ENCODE results near the gene GMDS.

GMDS gene

DNA sequence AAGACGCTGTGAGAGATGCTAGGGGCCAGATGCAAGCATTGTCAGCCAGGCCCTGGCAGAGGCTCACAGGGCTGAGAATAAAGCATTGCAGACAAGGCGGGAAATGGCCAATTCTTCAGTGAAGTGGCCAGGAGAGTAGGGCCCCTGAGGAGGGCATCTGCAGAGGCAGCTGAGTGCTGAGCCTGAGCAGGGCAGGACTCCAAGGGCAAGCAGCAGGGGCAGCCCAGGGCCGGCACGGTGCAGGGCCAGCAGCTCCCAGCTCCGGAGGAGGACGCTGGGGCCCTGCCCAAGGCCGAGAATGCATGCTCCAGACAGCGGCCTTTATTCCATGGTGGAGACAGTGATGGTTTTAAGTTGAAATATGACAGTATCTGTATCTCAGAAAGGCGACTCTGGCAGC is 330.2 kb downstream of the GMDS start:
- no peak overlapping the region for H3K4me3 ChIP-seq (ENCODE audit: low read length)
- DNase-seq (ENCODE audit: low read depth) = no peak
- no peak for TF ChIP-seq CTCF (IDR thresholded peaks at IDR 0.05; ENCODE audit: insufficient read depth, low read depth, low read length, missing control alignments)

DNA sequence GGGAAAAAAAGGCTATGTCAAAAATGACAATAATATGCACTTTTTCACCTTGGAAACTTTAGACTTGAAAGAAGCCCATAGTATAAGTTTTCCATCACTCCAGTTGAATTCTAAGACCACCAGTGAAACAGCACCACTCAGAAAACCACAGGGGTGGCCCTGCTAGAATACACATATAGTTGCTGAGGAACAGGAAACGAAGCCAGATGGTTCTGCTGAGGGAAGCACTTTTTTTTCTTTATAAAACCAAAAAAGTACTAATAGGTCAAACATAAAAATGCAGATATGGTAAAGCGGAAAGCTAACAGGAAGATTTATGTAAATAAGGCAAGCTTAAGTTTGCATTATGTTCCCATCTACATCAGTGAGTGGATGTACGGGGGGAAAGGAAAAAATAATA is 331.8 kb downstream of the GMDS start:
- DNase-seq (ENCODE audit: low read depth) = no peak
- no peak overlapping the region for H3K4me3 ChIP-seq (ENCODE audit: low read length)
- TF ChIP-seq CTCF (IDR thresholded peaks at IDR 0.05; ENCODE audit: insufficient read depth, low read depth, low read length, missing control alignments) = no peak

- DNase-seq (ENCODE audit: low read depth) = no peak
- TF ChIP-seq CTCF (IDR thresholded peaks at IDR 0.05; ENCODE audit: insufficient read depth, low read depth, low read length, missing control alignments) = no peak
- H3K4me3 ChIP-seq (ENCODE audit: low read length) = no peak overlapping the region
These were observed 332.7 kb downstream of the GMDS start for GRCh38 chr6:1912731-1913130.

DNA sequence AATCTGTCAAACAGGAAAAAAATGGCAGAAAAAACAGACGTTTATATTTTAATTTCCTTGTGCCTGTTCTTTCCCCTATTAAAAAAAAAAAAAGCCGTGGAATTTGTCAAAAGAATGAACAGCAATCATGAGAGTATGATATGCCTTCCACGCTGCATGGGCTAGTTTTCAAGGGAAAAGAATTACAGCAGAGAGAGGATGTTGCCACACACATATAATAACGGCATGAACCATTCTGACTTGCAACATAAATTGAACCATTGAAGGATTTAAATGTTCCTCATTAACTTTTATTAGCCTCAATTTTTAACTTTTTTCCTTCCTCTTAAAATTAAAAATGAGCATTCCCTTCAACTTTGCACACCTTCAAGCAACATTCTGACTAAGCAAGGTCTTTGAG is 333.9 kb downstream of the GMDS start:
- H3K4me3 ChIP-seq (ENCODE audit: low read length) = no peak overlapping the region
- no peak for TF ChIP-seq CTCF (IDR thresholded peaks at IDR 0.05; ENCODE audit: insufficient read depth, low read depth, low read length, missing control alignments)

DNA sequence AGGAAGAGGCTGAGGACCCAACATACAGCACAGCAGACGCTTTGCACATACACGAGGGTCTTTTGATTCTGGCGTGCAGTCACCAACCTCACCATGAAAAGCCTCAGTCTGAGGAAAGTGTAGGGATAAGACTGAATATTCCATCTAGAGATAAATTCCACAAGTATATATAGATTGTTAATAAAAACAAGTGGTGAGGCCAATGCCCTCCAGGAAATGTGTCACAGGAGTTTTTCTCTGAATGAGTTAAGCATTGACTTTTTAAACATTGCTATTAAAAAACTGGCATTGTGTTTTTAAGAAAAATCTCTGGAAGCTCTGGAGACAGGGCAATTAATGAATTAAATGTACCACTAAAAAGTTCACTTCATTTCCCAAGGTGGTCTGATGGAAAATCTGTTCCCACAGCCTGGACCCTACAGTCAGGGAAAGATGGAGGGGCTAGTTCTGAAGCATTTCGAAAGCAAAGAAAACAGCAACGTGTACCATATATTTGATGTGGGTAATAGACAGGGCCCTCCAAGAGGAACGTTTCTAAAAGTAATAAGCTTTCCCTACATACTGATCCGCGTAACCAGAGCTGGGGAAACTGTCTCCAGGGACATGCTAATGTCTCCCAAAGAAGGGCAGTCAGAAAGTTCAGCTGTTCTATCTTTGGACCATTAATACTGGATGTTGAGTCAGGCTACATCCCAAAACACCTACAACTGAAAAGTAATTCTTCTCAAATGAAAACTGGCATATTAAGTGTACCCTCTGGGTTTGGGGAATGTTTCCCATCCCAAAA is 334.6 kb downstream of the GMDS start:
- no peak overlapping the region for H3K4me3 ChIP-seq (ENCODE audit: low read length)
- no peak for TF ChIP-seq CTCF (IDR thresholded peaks at IDR 0.05; ENCODE audit: insufficient read depth, low read depth, low read length, missing control alignments)
- no peak for DNase-seq (ENCODE audit: low read depth)

More for the DNA sequence above, 333.9 kb downstream of the GMDS start:
- DNase-seq (ENCODE audit: low read depth) = no peak

GRCh38 chr6:1908784-1909183 is 336.6 kb downstream of the GMDS start:
- no peak for TF ChIP-seq CTCF (IDR thresholded peaks at IDR 0.05; ENCODE audit: insufficient read depth, low read depth, low read length, missing control alignments)
- H3K4me3 ChIP-seq (ENCODE audit: low read length) = no peak overlapping the region
- DNase-seq (ENCODE audit: low read depth) = no peak

GRCh38 chr6:1906609-1907008 is 338.8 kb downstream of the GMDS start:
- no peak for TF ChIP-seq CTCF (IDR thresholded peaks at IDR 0.05; ENCODE audit: insufficient read depth, low read depth, low read length, missing control alignments)
- DNase-seq (ENCODE audit: low read depth) = no peak
- H3K4me3 ChIP-seq (ENCODE audit: low read length) = no peak overlapping the region

Measured in epithelial cell of esophagus (primary cell).